GM19395 (cell line): ENCODE measurements around the gene ACYP1.
A peak's percentile ranks its signal among the peaks of the same experiment; 100 is the strongest.

Experiments
- ATAC-seq: cut with Tn5 transposase; IDR thresholded peaks from one replicate; pipeline ENCODE4 v1.9.1; 2021; ENCODE audit warnings: mild to moderate bottlenecking, moderate library complexity; ENCODE audit not compliant: unreplicated experiment

The ACYP1 gene

DNA sequence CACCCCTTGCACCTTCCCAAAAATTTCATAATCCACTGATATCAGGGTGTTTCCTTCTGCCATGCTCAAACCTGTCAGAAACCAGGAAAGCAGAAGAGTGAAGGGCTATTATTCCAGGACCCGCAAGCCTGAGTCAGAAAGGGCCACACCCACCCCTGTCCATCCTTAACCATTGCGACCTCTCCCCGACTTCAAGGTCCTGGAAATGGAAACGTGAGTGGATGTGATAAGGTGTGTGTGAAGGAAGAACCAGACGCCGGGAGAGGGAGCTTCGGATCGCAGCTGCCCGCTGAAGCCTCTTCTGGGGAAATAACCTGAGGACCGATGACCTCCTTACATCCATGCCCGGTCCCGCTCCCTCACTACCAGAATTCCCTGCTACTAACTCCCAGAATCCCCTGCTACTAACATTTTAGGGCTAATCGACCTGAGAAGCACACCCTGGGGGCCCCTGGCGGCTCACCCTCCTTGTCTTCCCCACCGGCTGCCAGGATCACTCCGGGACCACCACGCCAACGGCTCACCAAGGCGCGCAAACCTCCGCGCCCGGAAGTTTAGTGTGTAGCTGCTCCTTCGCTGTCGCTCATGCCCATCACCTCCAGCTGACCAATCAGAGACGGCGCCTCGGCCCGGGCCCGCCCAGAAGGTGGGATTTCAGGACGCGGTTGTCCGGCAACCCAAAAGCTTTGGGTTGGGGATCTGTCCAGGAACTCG lies at the start of gene ACYP1:
ACYP1 (minus strand) TSS at position 534 of the 714 bp plus-strand sequence; CDS start at position 63, 471 bp downstream.
- peak; percentile 94 for ATAC-seq

GRCh38 chr14:75109877-75110276 lies 46.1 kb upstream of the ACYP1 start:
- ATAC-seq, result no peak

DNA sequence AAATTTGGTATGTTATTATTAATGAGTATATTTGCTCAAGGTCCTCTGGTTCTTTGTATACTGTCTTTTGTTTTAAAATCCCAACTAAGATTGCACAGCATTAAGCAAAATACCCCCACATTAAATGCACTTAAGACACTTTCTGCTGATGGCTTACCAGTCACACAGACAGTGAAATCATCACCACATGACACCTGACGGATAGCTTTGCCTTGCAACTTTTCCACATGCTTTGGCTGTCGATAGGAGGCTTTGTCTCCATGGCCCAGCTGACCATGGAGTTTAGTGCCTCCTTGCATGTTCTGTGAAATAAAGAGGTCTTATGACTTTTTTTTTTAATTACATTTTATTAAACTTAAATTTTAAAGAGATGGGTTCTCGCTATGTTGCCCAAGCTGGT lies 43.4 kb upstream of the ACYP1 start:
- ATAC-seq, result no peak

DNA sequence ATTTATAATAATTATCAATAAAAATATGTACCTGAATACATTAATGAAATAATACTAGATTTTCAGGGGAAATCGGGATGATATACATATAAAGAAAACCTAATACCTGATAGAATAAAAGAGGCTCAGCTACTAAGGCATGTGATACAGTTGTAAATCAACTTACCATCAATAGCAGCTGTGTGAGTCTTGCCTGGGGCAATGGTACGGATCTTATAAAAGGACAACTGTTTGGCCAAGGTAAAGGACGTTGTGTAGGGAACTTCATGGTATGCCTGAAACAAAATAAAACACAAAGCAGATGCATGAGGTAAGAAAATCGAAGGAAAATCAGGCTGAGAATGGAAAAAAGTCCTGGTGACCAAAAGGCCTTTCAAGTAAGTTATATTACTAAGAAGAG lies 37.7 kb upstream of the ACYP1 start:
- no peak for ATAC-seq

- ATAC-seq, result no peak
Observed at GRCh38 chr14:75098682-75099081, 34.9 kb upstream of the ACYP1 start.

- ATAC-seq, result no peak
Observed at GRCh38 chr14:75098212-75098611, 34.4 kb upstream of the ACYP1 start.

- no peak for ATAC-seq
Observed at GRCh38 chr14:75096959-75097358, 33.1 kb upstream of the ACYP1 start.

GRCh38 chr14:75095690-75096089 lies 31.9 kb upstream of the ACYP1 start:
- ATAC-seq, result no peak

DNA sequence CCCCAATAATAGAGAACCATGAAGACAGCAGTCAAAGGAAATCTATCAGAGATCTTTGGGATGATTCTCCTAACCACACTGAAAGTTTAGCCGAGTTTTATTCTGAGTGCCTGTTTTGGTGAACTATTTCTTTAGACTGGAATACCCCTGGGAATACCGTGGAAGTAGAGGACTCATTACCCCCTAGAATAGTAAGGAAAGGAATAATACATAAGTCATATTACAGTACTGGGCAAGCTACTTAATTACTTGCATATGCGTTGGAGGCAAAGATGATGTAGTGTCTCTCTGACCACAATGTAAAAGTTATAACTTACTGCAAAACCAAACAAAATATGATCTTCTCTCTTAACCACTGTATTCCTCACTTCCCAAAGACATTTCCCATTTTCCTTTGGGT lies 31.1 kb upstream of the ACYP1 start:
- no peak for ATAC-seq

- no peak for ATAC-seq
Observed at GRCh38 chr14:75092698-75093097, 28.9 kb upstream of the ACYP1 start.

DNA sequence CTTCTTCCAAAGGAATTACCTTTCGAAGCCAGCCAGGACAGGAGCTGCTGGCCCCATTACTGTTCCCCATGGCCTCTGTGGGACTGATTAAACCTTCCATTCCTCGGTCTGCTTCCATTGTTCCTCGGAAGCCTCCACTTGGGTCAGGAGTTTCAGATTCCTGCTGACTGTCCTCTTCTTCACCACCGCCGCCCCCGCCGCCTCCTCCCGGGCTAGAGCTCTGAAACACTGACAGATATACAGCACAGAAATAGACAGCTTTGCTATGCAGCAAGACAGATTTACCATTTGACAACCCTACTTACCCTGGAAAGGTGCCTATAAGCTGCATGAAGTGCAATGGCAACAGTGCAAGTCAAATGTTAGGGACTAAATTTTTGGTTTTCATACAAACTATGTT lies 27.4 kb upstream of the ACYP1 start:
- no peak for ATAC-seq

DNA sequence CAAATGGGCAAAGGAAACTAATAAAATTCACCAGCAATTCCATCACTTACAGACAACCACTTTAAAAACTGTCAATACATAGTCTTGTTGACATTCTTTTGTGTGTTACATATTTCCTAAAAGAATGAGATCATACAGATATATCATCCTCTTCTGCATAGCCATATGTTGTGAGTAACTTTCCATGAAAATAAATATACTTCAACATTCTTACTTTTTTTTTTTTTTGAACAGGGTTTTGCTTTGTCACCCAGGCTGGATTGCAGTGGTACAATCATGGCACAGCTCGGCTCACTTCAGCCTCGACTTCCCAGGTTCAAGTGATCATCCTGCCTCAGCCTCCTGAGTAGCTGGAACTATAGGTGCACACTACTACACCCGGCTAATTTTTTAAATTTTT lies 26.5 kb upstream of the ACYP1 start:
- ATAC-seq, result no peak

DNA sequence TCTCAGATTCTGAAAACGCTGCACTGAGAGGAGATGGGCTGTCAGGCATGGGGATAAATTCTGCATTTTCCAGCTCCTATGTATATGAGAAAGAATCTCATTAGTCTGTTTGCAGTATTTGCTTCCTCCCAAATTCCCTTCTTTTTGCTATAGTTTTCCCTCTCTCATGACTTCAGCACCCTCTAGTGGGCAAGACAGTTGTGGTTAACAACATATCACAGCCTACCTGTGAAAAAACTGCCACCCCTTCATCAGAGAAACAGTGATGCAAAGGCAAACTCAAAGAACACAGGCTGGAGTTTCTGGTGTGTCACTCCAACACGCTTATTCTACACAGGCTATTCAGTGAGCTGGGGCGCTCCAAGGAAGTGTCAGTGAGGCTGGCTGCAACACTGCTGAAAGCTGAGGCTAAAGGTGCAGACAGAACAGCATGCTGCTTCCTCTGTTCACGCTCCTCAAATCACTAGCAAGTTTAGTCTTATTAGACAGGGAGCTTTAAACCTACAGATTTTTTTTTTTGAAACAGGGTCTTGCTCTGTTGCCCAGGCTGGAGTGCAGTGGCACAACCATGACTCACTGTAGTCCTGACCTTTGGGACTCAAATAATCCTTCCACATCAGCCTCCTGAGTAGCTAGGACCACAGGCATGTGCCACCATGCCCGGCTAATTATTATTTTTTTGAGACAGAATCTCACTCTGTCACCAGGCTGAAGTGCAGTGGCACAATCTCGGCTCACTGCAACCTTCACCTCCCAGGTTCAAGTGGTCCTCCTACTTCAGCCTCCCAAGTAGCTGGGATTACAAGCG lies 24.9 kb upstream of the ACYP1 start:
- ATAC-seq, result no peak

DNA sequence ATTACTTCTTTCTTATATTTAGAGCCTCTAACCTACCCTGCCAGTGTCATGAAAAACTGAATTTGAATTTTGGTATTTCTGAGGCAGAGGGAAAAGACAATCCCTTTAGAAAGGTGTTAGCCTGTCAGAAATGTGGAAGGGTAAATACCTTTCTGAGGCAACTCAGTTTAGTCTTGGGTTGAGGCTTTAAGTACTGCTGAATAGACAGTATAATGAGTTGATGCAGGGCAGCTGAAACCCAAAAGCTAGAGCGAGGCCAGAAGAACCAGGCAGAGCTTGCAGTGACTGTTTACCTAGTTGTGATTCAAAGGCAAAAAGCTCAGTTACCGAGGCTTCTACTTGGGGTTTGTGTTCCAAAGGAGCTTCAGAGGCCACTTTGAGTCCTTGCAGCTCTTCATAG lies 24.3 kb upstream of the ACYP1 start:
- ATAC-seq, result no peak

GRCh38 chr14:75084513-75084912 lies 20.7 kb upstream of the ACYP1 start:
- ATAC-seq, result no peak

DNA sequence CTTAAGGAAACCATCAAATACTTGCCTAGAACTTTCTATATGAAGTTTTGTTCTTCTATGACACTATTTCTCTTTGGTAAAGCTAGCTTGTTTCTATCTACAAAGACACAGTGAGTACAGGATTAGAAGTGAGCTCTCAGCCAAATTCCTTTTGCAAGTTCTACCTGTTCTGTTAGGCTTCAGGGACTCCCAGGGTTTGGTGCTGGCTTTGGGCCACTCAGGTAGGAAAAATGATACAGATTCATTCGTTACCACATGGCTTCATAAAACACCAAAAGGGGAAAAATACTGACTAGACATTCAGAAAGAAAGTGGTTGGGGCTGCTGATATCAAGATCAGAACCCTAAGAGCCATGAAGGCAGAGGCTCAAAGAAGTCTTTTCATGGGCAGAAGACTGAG lies 19.4 kb upstream of the ACYP1 start:
- no peak for ATAC-seq

GRCh38 chr14:75081660-75082229 lies 17.9 kb upstream of the ACYP1 start:
- ATAC-seq, result no peak

- no peak for ATAC-seq
Observed at GRCh38 chr14:75079521-75079920, 15.7 kb upstream of the ACYP1 start.

DNA sequence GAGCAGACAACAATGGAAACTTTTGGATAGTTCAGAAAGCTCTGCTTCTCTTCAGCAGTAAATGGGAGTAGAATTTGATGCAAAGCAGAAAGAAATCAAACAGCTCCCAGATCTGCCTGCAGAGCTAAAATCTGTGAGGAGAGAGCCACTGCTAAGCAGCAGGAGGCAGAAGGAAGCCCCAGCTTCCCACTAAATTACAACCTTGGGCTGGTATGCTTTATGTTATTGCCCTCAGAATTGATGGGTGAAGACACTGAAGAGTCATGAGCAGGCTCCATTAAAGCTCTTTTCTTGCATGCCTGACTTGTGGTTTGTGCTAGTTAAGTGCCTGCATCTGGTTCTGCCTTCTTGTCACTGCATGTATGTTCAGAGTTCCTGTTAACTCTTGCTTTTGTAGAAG lies 14.0 kb upstream of the ACYP1 start:
- no peak for ATAC-seq

- no peak for ATAC-seq
Observed at GRCh38 chr14:75070383-75070782, 6.6 kb upstream of the ACYP1 start.

DNA sequence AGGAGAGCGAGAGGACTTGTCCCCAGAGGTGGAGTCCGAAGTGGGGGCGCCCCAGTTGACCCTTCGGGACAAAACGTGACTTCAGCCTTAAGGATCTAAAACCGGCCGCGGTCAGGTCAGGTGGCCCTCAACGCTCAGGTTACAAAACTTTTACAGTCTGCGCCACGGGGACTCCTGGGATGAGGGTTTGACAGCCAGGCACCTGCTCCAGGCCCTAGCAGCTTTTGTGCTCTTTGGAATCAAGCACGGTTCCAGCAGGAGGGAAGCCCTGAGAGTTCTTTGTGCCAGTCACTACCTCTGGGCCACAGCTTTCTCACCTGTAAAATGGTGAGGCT lies 6.0 kb upstream of the ACYP1 start:
- no peak for ATAC-seq

GRCh38 chr14:75069121-75069810 lies 5.4 kb upstream of the ACYP1 start, which contains the start of gene ZC2HC1C:
ZC2HC1C (plus strand) TSS chr14:75069641; CDS start chr14:75070574, 933 bp downstream.
- peak; percentile 67 for ATAC-seq
